ENCODE results near the gene PLG. TPM values are rescaled to one million over a fixed set of nuclear protein-coding genes. Genes with fewer than 3 reads are reported as not detected.
"Not testable (repeated sequence)": the region's sequence is repeated elsewhere in the genome, so short reads cannot be mapped to it uniquely, and the experiment has no call there.

The PLG gene
- polyA plus RNA-seq, 4 donors = 2.2 to 25.6 (median 10.4) TPM

DNA sequence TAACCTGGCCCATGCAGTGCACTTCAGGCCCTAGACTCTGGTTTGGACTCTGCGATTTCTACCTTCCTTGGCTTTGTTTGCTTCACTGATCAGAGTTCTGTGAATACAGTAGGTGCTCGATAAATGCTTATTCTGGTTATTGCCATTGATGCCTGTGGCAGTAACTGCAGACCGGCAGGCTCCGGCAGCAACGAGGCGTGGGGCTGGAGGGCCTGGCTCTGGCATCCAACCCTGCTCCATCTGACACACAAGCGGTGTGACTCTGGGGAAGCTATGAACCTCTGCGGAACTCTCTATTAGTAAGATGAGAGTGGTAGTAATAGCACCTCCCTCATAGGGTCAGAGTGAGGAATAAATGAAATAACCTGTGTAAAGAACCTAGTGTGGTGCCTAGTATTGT, 66.1 kb downstream of the PLG start:
- DNase-seq (ENCODE audit: low read depth in 4 of 4, low spot score in 3 of 4) = no peak

GRCh38 chr6:160774399-160774798, 72.4 kb downstream of the PLG start:
- DNase-seq (ENCODE audit: low read depth in 4 of 4, low spot score in 3 of 4) = no peak

- DNase-seq (ENCODE audit: low read depth in 4 of 4, low spot score in 3 of 4) = no peak
These were observed 73.9 kb downstream of the PLG start for GRCh38 chr6:160775792-160776580.

DNA sequence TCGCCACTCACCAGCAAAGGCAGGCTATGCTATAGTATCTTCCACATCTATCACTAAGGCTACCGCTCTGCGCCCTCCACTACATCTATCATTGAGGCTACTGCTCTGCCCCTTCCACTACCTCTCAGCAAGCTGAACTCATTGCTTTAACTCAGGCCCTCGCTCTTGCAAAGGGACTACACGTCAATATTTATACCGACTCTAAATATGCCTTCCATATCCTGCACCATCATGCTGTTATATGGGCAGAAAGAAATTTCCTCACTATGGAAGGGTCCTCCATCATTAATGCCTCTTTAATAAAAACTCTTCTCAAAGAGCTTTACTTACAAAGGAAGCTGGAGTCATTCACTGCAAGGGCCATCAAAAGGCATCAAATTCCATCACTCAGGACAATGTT, 77.1 kb downstream of the PLG start:
- not testable (repeated sequence) for DNase-seq (ENCODE audit: low read depth in 4 of 4, low spot score in 3 of 4)

DNA sequence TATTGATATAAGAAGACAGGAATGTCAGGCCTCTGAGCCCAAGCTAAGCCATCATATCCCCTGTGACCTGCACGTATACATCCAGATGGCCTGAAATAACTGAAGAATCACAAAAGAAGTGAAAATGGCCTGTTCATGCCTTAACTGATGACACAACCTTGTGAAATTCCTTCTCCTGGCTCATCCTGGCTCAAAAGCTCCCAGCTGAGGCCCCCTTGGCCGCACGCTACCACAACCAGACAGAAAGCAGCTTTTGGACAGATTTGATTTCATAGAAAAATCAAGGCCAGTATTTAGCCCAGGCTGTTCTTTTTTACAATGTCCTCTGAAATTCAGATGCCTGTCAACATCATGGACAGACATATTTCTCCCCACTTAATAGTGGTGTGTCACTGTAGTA, 78.6 kb downstream of the PLG start:
- not testable (repeated sequence) for DNase-seq (ENCODE audit: low read depth in 4 of 4, low spot score in 3 of 4)

GRCh38 chr6:160781298-160781697, 79.3 kb downstream of the PLG start:
- DNase-seq (ENCODE audit: low read depth in 4 of 4, low spot score in 3 of 4) = no peak

GRCh38 chr6:160782228-160782627, 80.2 kb downstream of the PLG start:
- no peak for DNase-seq (ENCODE audit: low read depth in 4 of 4, low spot score in 3 of 4)

GRCh38 chr6:160783741-160784140, 81.7 kb downstream of the PLG start:
- DNase-seq (ENCODE audit: low read depth in 4 of 4, low spot score in 3 of 4) = no peak

DNA sequence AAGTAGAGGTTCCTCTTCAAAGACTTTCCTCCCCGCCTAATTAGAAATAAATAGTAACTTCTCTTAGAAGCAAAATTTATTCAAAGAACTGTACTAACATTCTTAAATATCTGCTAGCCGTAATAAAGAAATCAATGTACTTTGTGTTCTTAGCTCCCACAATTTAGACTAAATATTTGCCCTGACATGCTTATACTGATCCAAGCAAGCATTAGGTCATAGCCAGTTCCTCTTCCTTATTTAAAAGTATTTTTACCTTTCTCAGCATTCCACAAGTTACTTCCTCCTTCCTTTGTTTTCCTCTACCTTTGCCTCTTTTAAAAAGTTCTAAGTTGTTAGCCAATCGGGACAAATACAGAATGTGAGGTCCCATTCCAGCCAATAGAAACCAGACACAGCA, 86.1 kb downstream of the PLG start:
- not testable (repeated sequence) for DNase-seq (ENCODE audit: low read depth in 4 of 4, low spot score in 3 of 4)

GRCh38 chr6:160788806-160789205, 86.8 kb downstream of the PLG start:
- no peak for DNase-seq (ENCODE audit: low read depth in 4 of 4, low spot score in 3 of 4)

- no peak for DNase-seq (ENCODE audit: low read depth in 4 of 4, low spot score in 3 of 4)
These were observed 87.4 kb downstream of the PLG start for GRCh38 chr6:160789263-160790027.

DNA sequence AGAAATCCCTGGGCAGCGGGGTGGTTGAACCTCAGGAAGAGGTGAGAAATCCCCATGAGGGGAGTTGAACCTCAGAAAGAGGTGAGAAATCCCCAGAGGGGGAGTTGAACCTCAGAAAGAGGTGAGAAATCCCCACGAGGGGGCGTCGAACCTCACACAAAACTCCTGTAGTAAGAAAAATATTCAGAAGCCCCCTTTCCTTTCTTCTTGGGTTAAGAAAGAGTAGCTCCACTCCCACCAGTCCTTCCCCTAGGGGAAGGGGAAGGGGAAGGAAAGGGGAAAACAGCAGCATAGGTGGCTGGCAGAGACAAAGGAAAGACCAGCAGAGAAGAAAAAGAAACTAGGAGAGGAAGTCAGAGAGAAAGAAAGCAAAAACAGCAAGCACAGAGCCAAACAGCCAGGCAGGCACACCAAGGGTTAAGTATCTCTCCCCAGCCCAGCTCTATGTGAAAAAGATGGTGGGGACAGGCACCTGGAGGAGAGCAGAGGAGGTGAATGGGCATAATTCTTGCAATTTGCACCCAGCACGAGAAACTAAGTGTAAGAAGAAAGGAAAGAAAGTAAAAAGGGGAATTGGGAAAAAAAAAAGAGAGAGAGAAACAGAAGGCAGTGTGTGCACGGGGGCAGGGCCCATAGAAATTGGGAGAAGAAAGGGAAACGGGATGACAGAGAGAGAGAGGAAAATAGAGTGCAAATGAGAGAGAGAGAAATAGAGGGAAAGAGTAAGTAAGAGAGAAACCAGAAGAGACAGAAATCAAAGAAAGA, 88.2 kb downstream of the PLG start:
- no peak for DNase-seq (ENCODE audit: low read depth in 4 of 4, low spot score in 3 of 4)

DNA sequence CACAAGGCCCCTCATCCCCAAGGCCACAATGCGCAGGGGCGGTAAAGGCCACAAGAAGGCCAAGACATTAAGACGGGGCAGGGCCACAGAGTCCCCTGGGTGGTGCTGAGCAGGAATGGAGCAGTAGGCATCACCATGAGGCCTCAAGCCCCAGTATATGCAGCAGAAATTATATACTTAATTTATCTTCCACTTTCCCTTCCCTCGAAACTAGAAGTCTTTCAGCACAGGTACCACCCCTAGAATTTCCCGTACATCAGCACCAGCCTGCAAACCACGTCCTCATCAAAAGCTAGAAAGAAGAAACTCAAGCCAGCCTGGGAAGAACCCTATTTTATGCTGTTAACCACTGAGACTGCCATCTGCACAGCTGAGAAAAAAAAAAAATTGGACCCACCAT, 89.4 kb downstream of the PLG start:
- no peak for DNase-seq (ENCODE audit: low read depth in 4 of 4, low spot score in 3 of 4)

DNA sequence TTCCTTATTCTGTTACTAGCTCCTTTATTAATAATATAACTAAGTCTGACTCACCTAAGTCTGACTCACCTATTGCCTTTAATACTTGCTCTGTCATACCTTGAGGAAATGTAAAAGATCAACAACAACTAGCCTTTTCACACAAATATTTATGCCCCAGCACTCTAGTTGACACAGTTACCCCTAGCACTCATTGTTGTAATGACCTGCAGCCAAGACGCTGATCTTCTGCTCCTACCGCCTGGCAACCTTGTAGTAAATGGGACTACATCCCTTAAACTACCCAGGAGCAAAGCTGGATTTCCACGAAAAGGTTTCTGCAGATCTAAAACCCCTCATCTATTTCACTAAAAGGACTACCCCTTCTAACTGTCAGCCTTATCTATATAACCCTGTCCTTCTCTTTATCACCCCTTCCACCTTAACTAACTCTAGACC, 90.0 kb downstream of the PLG start:
- no peak for DNase-seq (ENCODE audit: low read depth in 4 of 4, low spot score in 3 of 4)

DNA sequence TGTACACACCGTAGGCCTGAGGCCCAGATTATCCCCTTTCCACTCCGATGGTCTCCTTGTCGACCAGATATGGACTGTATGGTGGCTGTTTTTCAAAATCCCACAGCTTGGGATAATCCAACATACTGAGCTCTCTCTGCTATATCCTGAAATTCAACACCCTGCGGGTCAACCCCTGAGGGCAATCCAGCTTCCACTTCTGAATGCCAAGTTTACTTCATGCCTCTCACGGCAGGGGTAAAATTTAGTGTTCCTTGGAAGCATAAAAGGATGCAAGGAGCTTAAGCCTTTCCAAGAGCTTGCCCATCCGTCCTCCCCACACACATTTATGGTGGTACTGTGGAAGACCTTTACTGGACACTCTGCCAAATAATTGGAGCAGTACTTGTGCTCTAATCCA, 90.7 kb downstream of the PLG start:
- DNase-seq (ENCODE audit: low read depth in 4 of 4, low spot score in 3 of 4) = no peak

- DNase-seq (ENCODE audit: low read depth in 4 of 4, low spot score in 3 of 4) = no peak
These were observed 91.6 kb downstream of the PLG start for GRCh38 chr6:160793652-160794051.

GRCh38 chr6:160795721-160796120, 93.7 kb downstream of the PLG start:
- DNase-seq (ENCODE audit: low read depth in 4 of 4, low spot score in 3 of 4) = no peak

GRCh38 chr6:160798625-160799024, 96.6 kb downstream of the PLG start:
- no peak for DNase-seq (ENCODE audit: low read depth in 4 of 4, low spot score in 3 of 4)

GRCh38 chr6:160799801-160800506, 97.9 kb downstream of the PLG start:
- no peak for DNase-seq (ENCODE audit: low read depth in 4 of 4, low spot score in 3 of 4)

GRCh38 chr6:160801418-160801817, 99.4 kb downstream of the PLG start:
- no peak for DNase-seq (ENCODE audit: low read depth in 4 of 4, low spot score in 3 of 4)

DNA sequence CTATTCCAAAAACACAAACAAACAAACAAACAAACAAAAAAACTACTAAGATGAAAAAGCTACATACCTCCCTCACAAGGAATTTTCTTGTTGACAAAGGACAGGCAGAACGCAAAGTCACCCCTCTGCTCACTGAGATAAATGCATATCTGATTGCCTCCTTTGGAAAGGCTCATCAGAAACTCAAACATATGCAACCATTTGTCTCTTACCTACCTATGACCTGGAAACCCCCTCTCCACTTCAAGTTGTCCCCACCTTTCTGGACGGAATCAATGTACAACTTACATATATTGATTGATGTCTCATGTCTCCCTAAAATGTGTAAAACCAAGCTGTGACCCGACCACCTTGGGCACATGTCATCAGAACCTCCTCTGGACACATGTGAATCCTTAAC, 100.0 kb downstream of the PLG start:
- DNase-seq (ENCODE audit: low read depth in 4 of 4, low spot score in 3 of 4) = not testable (repeated sequence)
